OCI-LY7 (cell line): Measurements from ENCODE around the gene SLC12A8. TPM values are rescaled to one million over a fixed set of nuclear protein-coding genes. Genes with fewer than 3 reads are reported as not detected.

ENCODE experiments used
- BruUV-seq: library from RNA; stranded (reverse); fragments of 400-500 nt; replicated peaks from 2 replicates; lab custom pipeline; 2021; lab: Mats Ljungman, UMichigan
- CTCF ChIA-PET: fragments of 300-600 bp; sonication (Branson Sonifier 250); formaldehyde crosslinking; loops from one replicate; lab custom pipeline; 2022; ENCODE audit warnings: antibody characterized with exemption; ENCODE audit not compliant: unreplicated experiment; lab: Charles Lee
- POLR2A ChIA-PET: fragments of 300-600 bp; sonication (Branson Sonifier 250); formaldehyde crosslinking; loops from one replicate; lab custom pipeline; 2022; ENCODE audit warnings: antibody characterized with exemption; lab: Charles Lee
- DNase-seq: peaks from one replicate; pipeline ENCODE4 v3.0.0-alpha.2; 2015; ENCODE audit warnings: low spot score
- H2AFZ ChIP-seq: fragments of 200-600 bp; sonication (generic), shearing (Covaris generic); 2 replicates; pipeline ENCODE4 v1.6.1; 2014; ENCODE audit warnings: mild to moderate bottlenecking, antibody characterized with exemption, low read length, moderate library complexity
- H3K27ac ChIP-seq: fragments of 200-600 bp; sonication (generic); 2 replicates; pipeline ENCODE4 v1.5.1; 2014; ENCODE audit warnings: mixed run types, low read depth, mild to moderate bottlenecking, moderate library complexity, low read length, inconsistent platforms; ENCODE audit not compliant: poor library complexity, severe bottlenecking
- H3K36me3 ChIP-seq: fragments of 200-600 bp; sonication (generic); 2 replicates; pipeline ENCODE4 v1.6.1; 2014; ENCODE audit warnings: mild to moderate bottlenecking, antibody characterized with exemption, low read length, moderate library complexity, mixed read lengths; ENCODE audit not compliant: insufficient read depth
- H3K4me1 ChIP-seq: fragments of 200-600 bp; sonication (generic); 2 replicates; pipeline ENCODE4 v1.5.1; 2014; ENCODE audit warnings: mild to moderate bottlenecking, low read length; ENCODE audit not compliant: insufficient read depth, poor library complexity, severe bottlenecking
- H3K4me2 ChIP-seq: fragments of 200-600 bp; sonication (generic); 2 replicates; pipeline ENCODE4 v1.6.1; 2014; ENCODE audit warnings: mild to moderate bottlenecking, low read length
- H3K4me3 ChIP-seq: fragments of 200-600 bp; sonication (generic); 2 replicates; pipeline ENCODE4 v1.5.1; 2014; ENCODE audit warnings: mild to moderate bottlenecking, low read depth, low read length; ENCODE audit not compliant: poor library complexity, severe bottlenecking
- H3K79me2 ChIP-seq: fragments of 200-600 bp; sonication (generic); 2 replicates; pipeline ENCODE4 v1.6.1; 2016; ENCODE audit warnings: low read depth, mild to moderate bottlenecking, low read length, moderate library complexity, mixed read lengths; ENCODE audit not compliant: insufficient read depth
- H3K9me2 ChIP-seq: fragments of 200-600 bp; sonication (generic); 2 replicates; pipeline ENCODE4 v1.6.1; 2016; ENCODE audit warnings: mild to moderate bottlenecking, low read length, mixed read lengths; ENCODE audit not compliant: insufficient read depth
- H3K9me3 ChIP-seq: fragments of 200-600 bp; sonication (generic); 2 replicates; pipeline ENCODE4 v1.6.1; 2014; ENCODE audit warnings: mild to moderate bottlenecking, mixed run types, low read length, mixed read lengths
- H4K20me1 ChIP-seq: fragments of 200-600 bp; sonication (generic); 2 replicates; pipeline ENCODE4 v1.6.1; 2014; ENCODE audit warnings: mild to moderate bottlenecking, antibody characterized with exemption, low read length, moderate library complexity, mixed read lengths; ENCODE audit not compliant: insufficient read depth
- CTCF ChIP-seq: fragments of 200-600 bp; sonication (generic); conservative IDR thresholded peaks from 2 replicates; pipeline ENCODE4 v1.5.1; 2014; ENCODE audit warnings: mild to moderate bottlenecking, antibody characterized with exemption, low read length, moderate library complexity, mixed read lengths
- EZH2phosphoT487 ChIP-seq: fragments of 200-600 bp; sonication (generic); IDR thresholded peaks from 2 replicates; pipeline ENCODE4 v1.6.1; 2018; ENCODE audit warnings: low read depth, borderline replicate concordance, mild to moderate bottlenecking, mixed run types, antibody characterized with exemption, low read length, moderate library complexity, mixed read lengths
- intact Hi-C: fragments of 100-400 bp; cut with micrococcal nuclease; formaldehyde crosslinking; loops from one replicate; pipeline ENCODE4 v1.10.0; 2022; ENCODE audit not compliant: unreplicated experiment
- total RNA-seq, 2 experiments: library from RNA; depleted of rRNA in 1 of 2; stranded (reverse); fragments of >200 nt in 1 of 2; shearing (Covaris generic) in 1 of 2; gene quantifications; 2 replicates each; pipeline ENCODE4 v1.2.3, GENCODE V29; 2014 to 2022

SLC12A8 gene
- total RNA-seq, 2 experiments from 2014 or later: 0.84 to 1.0 TPM

DNA sequence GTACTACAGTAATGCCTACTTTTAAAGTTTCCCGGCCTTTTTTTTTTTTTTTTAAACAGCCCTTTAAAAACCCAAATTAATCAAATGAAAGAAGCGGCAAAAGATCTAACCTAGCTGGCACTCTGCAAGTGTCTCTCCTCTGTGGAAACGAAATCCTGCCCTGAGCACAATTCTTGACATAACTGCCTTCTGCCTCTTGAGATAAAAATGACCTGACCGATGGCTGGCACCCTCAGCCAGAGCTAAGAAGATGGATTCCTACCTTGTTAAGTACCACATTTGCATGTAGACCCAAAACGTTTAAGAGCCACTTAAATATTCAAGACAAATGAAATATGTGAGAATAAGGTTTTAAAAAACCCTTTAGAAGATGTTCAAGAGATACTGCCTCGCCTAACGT lies 16.6 kb upstream of the SLC12A8 start:
- no peak for DNase-seq

GRCh38 chr3:125221831-125222230 lies 9.3 kb upstream of the SLC12A8 start:
- DNase-seq: no peak
- Histone ChIP-seq H3K4me2 (no peak overlapping the region), H3K4me3 (no peak overlapping the region), H3K4me1 (no peaks in the 10 kb centered on the region), H3K27ac (no peak overlapping the region), H3K9me2 (no peaks in the 10 kb centered on the region), H4K20me1 (no peaks in the 10 kb centered on the region), H3K36me3 (no peaks in the 10 kb centered on the region), H3K79me2 (no peaks in the 10 kb centered on the region), H2AFZ (no peak overlapping the region), H3K9me3 (no peaks in the 10 kb centered on the region)
- BruUV-seq: no TSS peak
- ChIA-PET POLR2A (interaction anchor here (0.7 kb wide), 1 partner anchor 31 kb away, joined by 3 read pairs; no protein-coding TSS in a partner anchor), CTCF (no interaction called here)
- intact Hi-C loops: no loop called here
- TF ChIP-seq EZH2phosphoT487 (no peak), CTCF (no peak)

More for the DNA sequence above, 16.6 kb upstream of the SLC12A8 start:
- Histone ChIP-seq H2AFZ (no peak overlapping the region), H3K9me3 (no peaks in the 10 kb centered on the region), H3K27ac (no peak overlapping the region), H3K4me2 (no peak overlapping the region), H3K79me2 (no peaks in the 10 kb centered on the region), H3K9me2 (no peaks in the 10 kb centered on the region), H3K4me1 (no peaks in the 10 kb centered on the region), H3K4me3 (no peak overlapping the region), H4K20me1 (no peaks in the 10 kb centered on the region), H3K36me3 (peaks cover 21% of the 10 kb centered on the region)
- intact Hi-C loops: no loop called here
- ChIA-PET POLR2A (interaction anchor here (0.7 kb wide), 1 partner anchor 92 kb away, joined by 4 read pairs; no protein-coding TSS in a partner anchor), CTCF (no interaction called here)
- BruUV-seq: no TSS peak
- no peak for TF ChIP-seq CTCF
- no peak for TF ChIP-seq EZH2phosphoT487

GRCh38 chr3:125220727-125221429 lies 8.3 kb upstream of the SLC12A8 start:
- Histone ChIP-seq H3K79me2 (no peaks in the 10 kb centered on the region), H3K4me3 (no peak overlapping the region), H3K27ac (no peak overlapping the region), H3K9me2 (no peaks in the 10 kb centered on the region), H3K36me3 (no peaks in the 10 kb centered on the region), H2AFZ (no peak overlapping the region), H3K4me2 (no peak overlapping the region), H3K9me3 (no peaks in the 10 kb centered on the region), H4K20me1 (no peaks in the 10 kb centered on the region), H3K4me1 (no peaks in the 10 kb centered on the region)
- ChIA-PET CTCF (no interaction called here), POLR2A (interaction anchor here (0.6 to 0.7 kb wide), 2 partner anchors 32 to 38 kb away, joined by 3 read pairs; no protein-coding TSS in a partner anchor)
- intact Hi-C loops: no loop called here
- no TSS peak for BruUV-seq
- TF ChIP-seq EZH2phosphoT487 (no peak), CTCF (no peak)
- DNase-seq: no peak
